Endothelial cell of umbilical vein (primary cell): ENCODE results near the gene SCYL1. TPM values are rescaled to one million over a fixed set of nuclear protein-coding genes. Genes with fewer than 3 reads are reported as not detected.

Source experiments
- BruUV-seq: library from RNA; stranded (reverse); fragments of 400-500 nt; replicated peaks from 2 replicates; lab custom pipeline; 2021; lab: Mats Ljungman, UMichigan
- CTCF ChIA-PET: fragments of 300-600, 350-600 bp; sonication (Branson Sonifier 250); formaldehyde crosslinking; loops from one replicate; lab custom pipeline; 2021; ENCODE audit warnings: antibody characterized with exemption, inconsistent platforms; lab: Charles Lee
- POLR2A ChIA-PET: fragments of 300-600, 350-600 bp; sonication (Branson Sonifier 250); formaldehyde crosslinking; loops from one replicate; lab custom pipeline; 2021; ENCODE audit warnings: antibody characterized with exemption, inconsistent platforms; lab: Charles Lee
- DNase-seq: peaks from one replicate; pipeline ENCODE4 v3.0.0-alpha.2; 2011; ENCODE audit warnings: low read depth, low spot score
- FAIRE-seq: peaks from 2 replicates; lab custom pipeline; 2011; peaks lifted over from hg19 to GRCh38; lab: Jason Lieb, UNC
- H2AFZ ChIP-seq: 2 replicates; pipeline ENCODE4 v1.6.0; 2012; ENCODE audit warnings: low read depth, low read length, control low read depth, inconsistent platforms
- H3K27ac ChIP-seq: 2 replicates; pipeline ENCODE4 v1.5.1; 2011; ENCODE audit warnings: low read depth, mild to moderate bottlenecking, control low read depth, low read length, moderate library complexity; ENCODE audit not compliant: insufficient read depth
- H3K27me3 ChIP-seq, 2 experiments: 2 replicates each; pipeline versions ENCODE4 v1.6.0 to v1.6.1; 2011; ENCODE audit warnings: low read length in 2 of 2, mixed read lengths in 1 of 2; ENCODE audit not compliant: control insufficient read depth in 2 of 2, insufficient read depth in 2 of 2
- H3K36me3 ChIP-seq, 2 experiments: 2 replicates in 1 of 2; 3 replicates in 1 of 2; pipeline ENCODE4 v1.5.1; 2011; ENCODE audit warnings: low read length in 2 of 2, mild to moderate bottlenecking in 1 of 2, moderate library complexity in 1 of 2; ENCODE audit not compliant: control insufficient read depth in 2 of 2, insufficient read depth in 2 of 2; ENCODE audit errors: extremely low read depth in 1 of 2
- H3K4me1 ChIP-seq: 3 replicates; pipeline ENCODE4 v1.5.1; 2011; ENCODE audit warnings: mild to moderate bottlenecking, low read length; ENCODE audit not compliant: control insufficient read depth, insufficient read depth; ENCODE audit errors: extremely low read depth
- H3K4me2 ChIP-seq: 2 replicates; pipeline ENCODE4 v1.6.1; 2011; ENCODE audit warnings: low read length, control low read depth, mixed read lengths; ENCODE audit not compliant: insufficient read depth
- H3K4me3 ChIP-seq, 3 experiments: fragments of 200-600 bp in 1 of 3; sonication (generic), shearing (Covaris generic) in 1 of 3; replicated peaks in 1 of 3; 2 replicates each; pipeline ENCODE4 v1.5.1; 2011 to 2016; ENCODE audit warnings: control low read depth in 3 of 3, low read length in 3 of 3, mild to moderate bottlenecking in 2 of 3, inconsistent platforms in 1 of 3, low read depth in 1 of 3, moderate library complexity in 1 of 3; ENCODE audit not compliant: insufficient read depth in 1 of 3
- H3K79me2 ChIP-seq: 2 replicates; pipeline ENCODE4 v1.6.0; 2012; ENCODE audit warnings: low read length, inconsistent platforms; ENCODE audit not compliant: control insufficient read depth, insufficient read depth
- H3K9ac ChIP-seq: replicated peaks from 2 replicates; pipeline ENCODE3; 2011; ENCODE audit warnings: low read length, control low read depth; ENCODE audit not compliant: insufficient read depth; ENCODE audit errors: extremely low read depth
- H3K9me1 ChIP-seq: replicated peaks from 3 replicates; pipeline ENCODE4 v1.6.0; 2011; ENCODE audit warnings: mild to moderate bottlenecking, low read length; ENCODE audit not compliant: control insufficient read depth, insufficient read depth; ENCODE audit errors: extremely low read depth
- H3K9me3 ChIP-seq: replicated peaks from 2 replicates; pipeline ENCODE4 v1.5.1; 2012; ENCODE audit warnings: low read length, inconsistent platforms; ENCODE audit not compliant: control insufficient read depth, insufficient read depth
- H4K20me1 ChIP-seq: replicated peaks from 2 replicates; pipeline ENCODE3; 2011; ENCODE audit warnings: mild to moderate bottlenecking, low read length; ENCODE audit not compliant: control insufficient read depth, insufficient read depth; ENCODE audit errors: extremely low read depth
- EZH2 ChIP-seq: IDR thresholded peaks from 2 replicates; pipeline ENCODE4 v1.6.1; 2012; ENCODE audit warnings: borderline replicate concordance, low read depth, mild to moderate bottlenecking, moderate library complexity, low read length, inconsistent platforms; ENCODE audit not compliant: severe bottlenecking
- FOS ChIP-seq: IDR thresholded peaks from 2 replicates; pipeline ENCODE4 v1.6.1; 2011; ENCODE audit warnings: mild to moderate bottlenecking, low read length, moderate library complexity, borderline replicate concordance; ENCODE audit not compliant: insufficient read depth
- GATA2 ChIP-seq: IDR thresholded peaks from 2 replicates; pipeline ENCODE4 v1.7.0; 2011; ENCODE audit warnings: low read depth, mild to moderate bottlenecking, moderate library complexity, mixed read lengths, low read length; ENCODE audit not compliant: insufficient read length, insufficient read depth
- JUN ChIP-seq: IDR thresholded peaks from 2 replicates; pipeline ENCODE4 v1.6.1; 2011; ENCODE audit warnings: borderline replicate concordance, low read depth; ENCODE audit not compliant: insufficient read length, insufficient read depth
- MAX ChIP-seq: IDR thresholded peaks from 2 replicates; pipeline ENCODE4 v1.6.1; 2011; ENCODE audit not compliant: insufficient read depth, insufficient read length
- MYC ChIP-seq: IDR thresholded peaks from one replicate; pipeline ENCODE4 v1.6.1; 2011; ENCODE audit warnings: mild to moderate bottlenecking, low read depth, low read length
- POLR2A ChIP-seq: IDR thresholded peaks from 2 replicates; pipeline ENCODE4 v1.6.1; 2012; ENCODE audit warnings: low read depth, mild to moderate bottlenecking, control low read depth, low read length
- POLR2AphosphoS5 ChIP-seq: IDR thresholded peaks from 2 replicates; pipeline ENCODE4 v1.6.1; 2012; ENCODE audit warnings: low read depth, mild to moderate bottlenecking, control low read depth, low read length, moderate library complexity; ENCODE audit not compliant: insufficient read depth
- dilution Hi-C: fragments of 300-500 bp; cut with MboI; formaldehyde crosslinking; loops from one replicate; pipeline ENCODE4 v1.15.0; 2019; ENCODE audit warnings: low sequenced_read_pairs; ENCODE audit not compliant: extremely low pct_ligation_motif_present
- intact Hi-C: fragments of 100-400 bp; cut with micrococcal nuclease; formaldehyde crosslinking; loops from one replicate; pipeline ENCODE4 v1.10.0; 2022
- polyA plus RNA-seq, 4 experiments: library from polyadenylated mRNA; depleted of rRNA in 3 of 4; stranded (reverse) in 3 of 4; unstranded in 1 of 4; fragments of >200 nt; gene quantifications; 2 replicates each; pipeline versions ENCODE4 v1.2.1 to v1.2.3, GENCODE V29; 2011 to 2012; ENCODE audit warnings: missing spikeins in 1 of 4
- total RNA-seq: library from RNA; stranded (reverse); gene quantifications from 2 replicates; pipeline ENCODE4 v1.2.3, GENCODE V29; 2021
- TF ChIP-seq, protein P1 (sequence below), 2 donors: IDR thresholded peaks; 1 replicate in 1 of 2; 2 replicates in 1 of 2; pipeline ENCODE4 v1.5.1; 2011; ENCODE audit warnings: low read length in 2 of 2, mild to moderate bottlenecking in 2 of 2, moderate library complexity in 2 of 2, control low read depth in 1 of 2, inconsistent platforms in 1 of 2, low read depth in 1 of 2; ENCODE audit not compliant: insufficient read depth in 1 of 2; ENCODE audit errors: extremely low read depth in 1 of 2

Gene SCYL1
- total and polyA plus RNA-seq, 2 donors (not counting 3 experiments of a cell fraction or from before 2014, with no cell fraction given) = 88.2 to 126 TPM

- H3K9ac ChIP-seq = peak overlapping the region; percentile 94
- dilution Hi-C loops (no loop called here), intact Hi-C loops (loop anchor here (1.0 to 2.0 kb wide), 4 partner anchors 10 to 95 kb away; partner anchors contain the start of gene SLC25A45)
- H3K79me2 ChIP-seq = peaks cover 24% of the 10 kb centered on the region
- H3K9me1 ChIP-seq = no peaks in the 10 kb centered on the region
- CTCF ChIA-PET = interaction anchor here (0.7 to 7.9 kb wide), 9 partner anchors 8 to 60 kb away, joined by 3 to 247 read pairs (median 6); partner anchors contain the start of gene MALAT1
- no peak overlapping the region for H2AFZ ChIP-seq
- POLR2A ChIA-PET = interaction anchor here (0.6 to 6.4 kb wide), 7 partner anchors 10 to 202 kb away, joined by 3 to 283 read pairs (median 5); partner anchors contain the start of genes MALAT1 and NEAT1
- H3K4me3 ChIP-seq = peak overlapping the region; percentile 35 to 56 (median 54)
- no TSS peak for BruUV-seq
- H3K9me3 ChIP-seq = no peaks in the 10 kb centered on the region
- FAIRE-seq = peak; percentile 99
- peak overlapping the region; percentile 78 for H3K4me2 ChIP-seq
- H3K36me3 ChIP-seq = no peaks in the 10 kb centered on the region
- H3K27ac ChIP-seq = peak overlapping the region; percentile 88
- DNase-seq = peak; percentile 94
- H3K4me1 ChIP-seq = peaks cover 26% of the 10 kb centered on the region
- no peaks in the 10 kb centered on the region for H3K27me3 ChIP-seq
- TF ChIP-seq POLR2A (peak; percentile 95), POLR2AphosphoS5 (peak; percentile 96), JUN (peak; percentile 52), MAX (peak; percentile 86), MYC (no peak), GATA2 (no peak), FOS (peak; percentile 91), EZH2 (no peak)
- TF ChIP-seq, protein P1, sequence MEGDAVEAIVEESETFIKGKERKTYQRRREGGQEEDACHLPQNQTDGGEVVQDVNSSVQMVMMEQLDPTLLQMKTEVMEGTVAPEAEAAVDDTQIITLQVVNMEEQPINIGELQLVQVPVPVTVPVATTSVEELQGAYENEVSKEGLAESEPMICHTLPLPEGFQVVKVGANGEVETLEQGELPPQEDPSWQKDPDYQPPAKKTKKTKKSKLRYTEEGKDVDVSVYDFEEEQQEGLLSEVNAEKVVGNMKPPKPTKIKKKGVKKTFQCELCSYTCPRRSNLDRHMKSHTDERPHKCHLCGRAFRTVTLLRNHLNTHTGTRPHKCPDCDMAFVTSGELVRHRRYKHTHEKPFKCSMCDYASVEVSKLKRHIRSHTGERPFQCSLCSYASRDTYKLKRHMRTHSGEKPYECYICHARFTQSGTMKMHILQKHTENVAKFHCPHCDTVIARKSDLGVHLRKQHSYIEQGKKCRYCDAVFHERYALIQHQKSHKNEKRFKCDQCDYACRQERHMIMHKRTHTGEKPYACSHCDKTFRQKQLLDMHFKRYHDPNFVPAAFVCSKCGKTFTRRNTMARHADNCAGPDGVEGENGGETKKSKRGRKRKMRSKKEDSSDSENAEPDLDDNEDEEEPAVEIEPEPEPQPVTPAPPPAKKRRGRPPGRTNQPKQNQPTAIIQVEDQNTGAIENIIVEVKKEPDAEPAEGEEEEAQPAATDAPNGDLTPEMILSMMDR (IDR thresholded peaks at IDR 0.05; ENCODE audit: extremely low read depth in 1 of 2, insufficient read depth in 1 of 2, low read depth in 1 of 2, low read length in 2 of 2) = no peak
- H4K20me1 ChIP-seq = no peaks in the 10 kb centered on the region
Observed at GRCh38 chr11:65477149-65477965, 47.5 kb upstream of the SCYL1 start.
